ENCODE results near the gene CEACAM20.
"Not testable (repeated sequence)": the region's sequence is repeated elsewhere in the genome, so short reads cannot be mapped to it uniquely, and the experiment has no call there.

Gene CEACAM20

GRCh38 chr19:44544031-44544430, 14.6 kb upstream of the CEACAM20 start:
- DNase-seq = no peak

- no peak for DNase-seq
Observed at GRCh38 chr19:44542671-44543070, 13.2 kb upstream of the CEACAM20 start.

- no peak for DNase-seq
Observed at GRCh38 chr19:44540736-44541135, 11.3 kb upstream of the CEACAM20 start.

DNA sequence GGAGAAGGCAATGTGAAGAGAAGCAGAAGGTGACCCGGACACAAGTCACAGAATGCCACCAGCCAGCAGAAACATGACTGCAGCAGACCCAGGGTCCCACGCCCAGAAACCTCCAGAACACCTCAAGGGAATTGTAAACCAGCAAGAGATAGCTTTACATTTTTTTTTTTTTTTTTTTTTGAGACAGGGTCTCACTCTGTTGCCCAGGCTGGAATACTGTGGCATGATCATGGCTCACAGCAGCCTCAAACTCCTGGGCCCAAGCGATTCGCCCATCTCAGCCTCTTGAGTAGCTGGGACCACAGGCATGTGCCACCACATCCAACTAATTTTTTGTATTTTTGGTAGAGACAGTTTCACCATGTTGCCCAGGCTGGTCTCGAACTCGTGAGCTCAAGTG, 10.5 kb upstream of the CEACAM20 start:
- DNase-seq = no peak

GRCh38 chr19:44539236-44539826, 9.9 kb upstream of the CEACAM20 start:
- DNase-seq = no peak

DNA sequence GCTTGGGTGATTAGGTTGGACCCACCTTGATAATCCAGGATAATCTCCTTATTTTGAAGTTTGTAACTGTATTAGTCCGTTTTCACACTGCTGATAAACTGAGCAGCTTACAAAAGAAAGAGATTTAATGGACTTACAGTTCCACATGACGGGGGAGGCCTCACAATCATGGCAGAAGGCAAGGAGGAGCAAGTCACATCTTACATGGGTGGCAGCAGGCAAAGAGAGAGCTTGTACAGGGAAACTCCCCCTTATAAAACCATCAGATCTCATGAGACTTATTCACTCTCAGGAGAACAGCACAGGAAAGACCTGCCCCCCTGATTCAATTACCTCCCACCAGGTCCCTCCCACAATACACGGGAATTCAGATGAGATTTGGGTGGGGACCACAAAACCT, 5.9 kb upstream of the CEACAM20 start:
- DNase-seq = not testable (repeated sequence)

- DNase-seq = no peak
Observed at GRCh38 chr19:44532819-44533218, 3.3 kb upstream of the CEACAM20 start.

DNA sequence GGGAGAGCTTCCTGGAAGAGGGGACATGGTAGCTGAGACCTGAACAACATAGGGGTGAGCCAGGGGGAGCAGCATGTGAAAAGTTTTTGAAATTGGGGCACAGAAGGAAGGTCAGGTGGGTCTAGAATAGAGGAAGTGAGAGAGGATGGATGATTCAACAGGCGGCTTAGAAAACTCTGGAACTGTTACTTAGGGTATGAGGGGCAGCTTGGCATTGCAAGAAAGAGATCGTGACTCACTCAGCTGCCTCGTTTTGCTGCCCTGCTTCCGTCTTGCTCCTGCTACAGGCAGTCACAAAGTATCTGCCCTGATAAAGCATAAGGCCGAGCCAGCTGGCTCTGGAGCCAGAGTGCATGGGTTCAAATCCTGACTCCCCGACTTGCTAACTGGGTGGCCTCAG, 1.3 kb upstream of the CEACAM20 start:
- no peak for DNase-seq

GRCh38 chr19:44527554-44527953, 1.9 kb downstream of the CEACAM20 start:
- no peak for DNase-seq

DNA sequence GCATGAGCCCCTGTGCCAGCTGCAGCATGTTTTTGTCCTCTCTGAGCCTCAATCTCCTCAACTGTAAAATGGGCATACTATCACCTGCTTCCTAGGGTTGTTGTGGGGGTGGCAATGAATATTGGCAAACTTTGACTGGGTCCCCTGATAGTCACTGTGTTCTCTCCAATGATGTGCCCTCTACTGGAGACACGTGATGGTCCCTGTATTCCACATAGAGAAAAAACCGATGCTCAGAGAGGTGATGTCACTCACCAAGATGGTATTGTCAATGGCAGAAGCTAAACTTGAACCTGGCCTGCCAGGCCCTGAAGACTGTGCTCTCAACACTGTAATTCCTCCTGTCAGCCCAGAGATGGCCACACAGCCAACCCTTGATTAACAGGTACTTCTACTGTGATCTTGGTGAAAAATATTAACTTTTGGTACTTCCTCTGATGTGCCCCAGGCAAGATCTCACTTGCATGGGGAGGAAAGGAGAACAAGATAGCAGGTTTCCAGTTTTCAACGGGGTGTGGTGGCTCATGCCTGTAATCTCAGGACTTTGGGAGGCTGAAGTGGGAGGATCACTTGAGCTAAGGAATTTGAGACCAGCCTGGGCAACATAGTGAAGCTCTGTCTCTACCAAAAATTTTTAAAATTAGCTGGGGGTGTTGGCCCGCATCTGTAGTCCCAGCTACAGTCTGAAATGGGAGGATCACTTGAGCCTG, 3.6 kb downstream of the CEACAM20 start:
- DNase-seq = no peak

DNA sequence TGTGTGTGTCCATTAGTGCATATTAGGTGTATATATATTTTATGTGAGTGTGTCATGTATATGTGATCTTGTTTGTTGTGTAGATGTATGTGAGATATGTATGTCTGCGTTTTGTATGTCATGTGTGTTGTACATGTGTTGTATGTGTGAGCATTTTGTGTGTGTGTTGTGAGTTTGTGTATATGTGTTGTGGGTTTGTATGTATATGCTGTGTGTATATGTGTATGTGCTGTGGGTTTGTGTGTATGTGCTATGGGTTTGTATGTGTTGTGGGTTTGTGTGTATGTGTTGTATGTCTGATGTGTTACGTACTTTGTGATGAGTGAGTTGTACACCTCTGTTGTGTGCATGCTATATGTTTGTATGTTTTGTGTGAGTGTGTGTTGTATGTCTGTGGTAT, 8.1 kb downstream of the CEACAM20 start:
- no peak for DNase-seq

DNA sequence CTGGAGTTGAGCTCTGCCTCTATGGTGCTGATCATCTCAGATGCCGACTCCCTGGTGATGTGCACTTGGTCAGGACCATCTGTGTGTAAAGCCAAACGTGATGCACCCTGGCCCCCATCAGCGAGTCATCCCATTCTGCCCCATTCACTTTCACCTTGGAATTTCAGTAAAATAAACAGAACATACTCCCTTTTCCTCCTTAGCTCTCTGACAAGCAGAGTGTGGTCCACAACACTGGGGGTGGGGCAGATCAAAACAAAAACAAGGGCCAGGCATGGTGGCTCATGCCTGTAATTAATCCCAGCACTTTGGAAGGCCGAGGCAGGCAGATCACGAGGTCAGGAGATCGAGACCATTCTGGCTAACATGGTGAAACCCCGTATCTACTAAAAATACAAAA, 12.3 kb downstream of the CEACAM20 start:
- no peak for DNase-seq

GRCh38 chr19:44515907-44516306, 13.6 kb downstream of the CEACAM20 start:
- DNase-seq = no peak

GRCh38 chr19:44515031-44515430, 14.4 kb downstream of the CEACAM20 start:
- DNase-seq = no peak

GRCh38 chr19:44512326-44513298, 16.9 kb downstream of the CEACAM20 start:
- DNase-seq = peak; percentile 51

- DNase-seq = no peak
Observed at GRCh38 chr19:44509478-44509877, 20.0 kb downstream of the CEACAM20 start.

DNA sequence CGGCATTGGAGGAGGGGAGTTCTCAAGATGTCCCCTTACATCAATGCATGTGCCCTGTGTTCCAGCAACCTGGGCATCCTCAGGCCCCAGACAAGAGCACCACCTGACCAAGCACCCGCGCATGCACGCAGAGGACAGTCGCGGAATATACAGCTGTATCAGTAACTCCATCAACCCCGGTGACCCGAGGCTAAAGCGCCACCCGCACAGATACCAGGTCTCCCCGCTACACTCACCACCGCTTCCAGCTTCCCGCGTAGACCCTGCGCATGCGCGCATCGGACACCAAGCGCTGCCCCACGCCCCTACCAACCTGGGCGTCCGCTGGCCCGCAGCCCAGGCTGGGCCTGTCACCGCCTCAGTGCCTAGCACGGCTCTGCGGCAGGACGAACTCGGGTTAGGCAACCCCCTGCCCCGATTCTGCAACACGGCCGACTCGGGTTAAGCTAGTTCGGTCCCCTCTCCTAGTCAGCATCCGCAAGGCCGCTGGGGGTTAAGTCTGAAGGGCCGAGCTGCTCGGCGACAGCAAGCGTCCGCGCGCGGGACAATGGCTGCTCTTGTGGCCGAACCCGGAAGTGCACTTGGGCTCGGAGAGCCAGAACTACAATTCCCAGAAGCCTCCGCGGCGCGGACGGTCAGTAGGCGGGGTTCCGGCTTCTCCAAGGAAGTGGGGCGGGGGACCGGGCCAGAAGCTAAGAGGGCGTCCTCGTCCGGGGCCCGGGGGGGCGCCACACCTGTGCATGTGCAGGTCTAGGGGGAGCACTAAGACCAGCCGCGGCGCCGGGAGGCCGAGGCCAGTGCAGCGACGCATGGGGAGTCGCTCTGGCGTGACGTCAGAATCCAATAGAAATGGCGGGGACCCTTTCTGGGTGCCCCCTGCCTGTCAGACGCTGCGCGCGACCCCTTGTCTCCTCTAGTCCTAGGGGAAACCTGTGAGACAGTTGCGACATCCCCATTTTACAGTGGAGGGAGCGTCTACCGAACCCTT, 29.2 kb downstream of the CEACAM20 start, which contains the start of gene ZNF180:
Gene ZNF180, minus strand, starts transcription at position 561 of the 988 bp plus-strand sequence. CDS start 3,188 bp downstream, outside the sequence.
- DNase-seq = peak; percentile 97

DNA sequence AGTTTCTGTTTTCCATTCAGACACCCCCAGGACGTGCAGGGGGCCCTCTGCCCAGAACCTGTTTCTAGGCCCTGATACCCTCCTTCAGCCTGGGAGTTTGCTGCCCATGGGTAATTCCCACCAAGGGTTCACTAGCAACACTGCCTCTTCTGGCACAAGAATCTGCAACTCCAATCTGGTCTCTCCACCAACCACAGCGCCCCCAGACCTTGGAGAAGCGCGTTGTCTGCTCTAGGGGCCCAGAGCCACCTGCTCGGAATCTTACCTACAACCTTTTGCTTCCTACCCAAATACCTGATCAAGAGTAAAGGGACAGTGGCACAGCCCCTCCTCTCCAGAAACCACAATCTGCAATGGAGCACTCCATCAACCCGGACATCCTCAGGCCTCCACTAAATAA, 29.9 kb downstream of the CEACAM20 start:
- no peak for DNase-seq

DNA sequence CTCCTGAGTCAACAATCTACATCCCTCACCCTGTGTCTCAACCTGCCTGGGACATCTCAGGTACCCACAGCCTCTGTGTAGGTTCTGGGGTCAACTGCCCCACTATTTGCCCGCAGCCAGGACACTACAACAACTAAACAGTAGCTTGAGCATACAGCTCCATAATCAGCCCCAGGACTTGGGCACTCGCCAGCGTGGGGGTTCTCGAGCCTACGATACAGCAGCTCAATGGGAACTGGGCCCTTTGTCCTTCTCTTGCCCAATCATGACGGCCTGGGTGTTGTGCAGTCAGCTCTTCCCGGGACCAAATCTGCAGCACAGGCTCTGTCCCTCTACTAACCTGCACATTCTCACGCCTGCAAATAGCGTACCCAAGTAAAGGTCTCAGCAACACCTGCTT, 30.5 kb downstream of the CEACAM20 start:
- DNase-seq = no peak

- no peak for DNase-seq
Observed at GRCh38 chr19:44496711-44497110, 32.8 kb downstream of the CEACAM20 start.

- DNase-seq = no peak
Observed at GRCh38 chr19:44476559-44477408, 52.7 kb downstream of the CEACAM20 start.

Data from activated CD4-positive, CD25-positive, alpha-beta regulatory T cell treated with anti-CD3 and anti-CD28 coated beads, Interleukin-2, amount 50 U/mL, for 72 hours (primary cell).